Fibroblast of lung (primary cell): Measurements from ENCODE around the gene DEK. TPM values are rescaled to one million over a fixed set of nuclear protein-coding genes. Genes with fewer than 3 reads are reported as not detected.

Source experiments
- DNase-seq, 2 donors: peaks; one replicate each; pipeline versions ENCODE4 v3.0.0 to v3.0.0-alpha.2; 2010; ENCODE audit warnings: low read depth in 2 of 2
- H2AFZ ChIP-seq: 2 replicates; pipeline ENCODE4 v1.5.1; 2012; ENCODE audit warnings: low read length, control low read depth, inconsistent platforms
- H3K27ac ChIP-seq: 2 replicates; pipeline ENCODE4 v1.5.1; 2011; ENCODE audit warnings: low read length, control low read depth; ENCODE audit not compliant: insufficient read depth
- H3K27me3 ChIP-seq: 2 replicates; pipeline ENCODE4 v1.5.1; 2011; ENCODE audit warnings: mild to moderate bottlenecking, low read length; ENCODE audit not compliant: control insufficient read depth, insufficient read depth
- H3K36me3 ChIP-seq: 2 replicates; pipeline ENCODE4 v1.5.1; 2011; ENCODE audit warnings: low read length; ENCODE audit not compliant: control insufficient read depth, insufficient read depth
- H3K4me1 ChIP-seq: 2 replicates; pipeline ENCODE4 v1.5.1; 2011; ENCODE audit warnings: low read length; ENCODE audit not compliant: control insufficient read depth, insufficient read depth; ENCODE audit errors: extremely low read depth
- H3K4me2 ChIP-seq: 2 replicates; pipeline ENCODE4 v1.5.1; 2011; ENCODE audit warnings: low read length, control low read depth; ENCODE audit not compliant: insufficient read depth; ENCODE audit errors: extremely low read depth
- H3K4me3 ChIP-seq, 4 experiments: fragments of 200-600 bp in 1 of 4; sonication (generic) in 1 of 4; replicated peaks in 1 of 4; 2 replicates each; pipeline ENCODE4 v1.5.1; 2011 to 2016; ENCODE audit warnings: low read length in 4 of 4, low read depth in 3 of 4, mild to moderate bottlenecking in 3 of 4, control low read depth in 2 of 4, inconsistent platforms in 1 of 4, mixed read lengths in 1 of 4; ENCODE audit not compliant: insufficient read depth in 1 of 4; ENCODE audit errors: control extremely low read depth in 1 of 4
- H3K79me2 ChIP-seq: 2 replicates; pipeline ENCODE4 v1.5.1; 2012; ENCODE audit warnings: mild to moderate bottlenecking, low read length, inconsistent platforms; ENCODE audit not compliant: control insufficient read depth, insufficient read depth
- H3K9ac ChIP-seq: 2 replicates; pipeline ENCODE4 v1.5.1; 2011; ENCODE audit warnings: mild to moderate bottlenecking, low read length, control low read depth; ENCODE audit not compliant: insufficient read depth
- H3K9me3 ChIP-seq: 2 replicates; pipeline ENCODE4 v1.5.1; 2012; ENCODE audit warnings: low read depth, low read length; ENCODE audit not compliant: control insufficient read depth, insufficient read depth
- H4K20me1 ChIP-seq: 2 replicates; pipeline ENCODE4 v1.5.1; 2011; ENCODE audit warnings: low read length; ENCODE audit not compliant: control insufficient read depth, insufficient read depth; ENCODE audit errors: extremely low read depth
- CTCF ChIP-seq, 2 donors: IDR thresholded peaks in 1 of 2; conservative IDR thresholded peaks in 1 of 2; 1 replicate in 1 of 2; 2 replicates in 1 of 2; pipeline ENCODE4 v1.5.1; 2011 to 2012; ENCODE audit warnings: low read length in 2 of 2, control low read depth in 1 of 2, inconsistent platforms in 1 of 2, low read depth in 1 of 2, mild to moderate bottlenecking in 1 of 2
- EZH2 ChIP-seq: IDR thresholded peaks from 2 replicates; pipeline ENCODE4 v1.5.1; 2012; ENCODE audit warnings: low read length, control low read depth, mild to moderate bottlenecking; ENCODE audit errors: missing control alignments
- polyA plus RNA-seq, 2 donors: library from polyadenylated mRNA; depleted of rRNA in 1 of 2; stranded (reverse) in 1 of 2; unstranded in 1 of 2; fragments of >200 nt; gene quantifications; 2 replicates each; pipeline ENCODE4 v1.2.1, GENCODE V29; 2011 to 2012; ENCODE audit warnings: missing spikeins in 1 of 2
- total RNA-seq: library from RNA; depleted of rRNA; stranded (reverse); fragments of >200 nt; gene quantifications from 2 replicates; pipeline ENCODE4 v1.2.1, GENCODE V29; 2014

Gene DEK
- total and polyA plus RNA-seq, 2 donors (not counting 1 experiment from before 2014, with no cell fraction given): 108 to 148 TPM

DNA sequence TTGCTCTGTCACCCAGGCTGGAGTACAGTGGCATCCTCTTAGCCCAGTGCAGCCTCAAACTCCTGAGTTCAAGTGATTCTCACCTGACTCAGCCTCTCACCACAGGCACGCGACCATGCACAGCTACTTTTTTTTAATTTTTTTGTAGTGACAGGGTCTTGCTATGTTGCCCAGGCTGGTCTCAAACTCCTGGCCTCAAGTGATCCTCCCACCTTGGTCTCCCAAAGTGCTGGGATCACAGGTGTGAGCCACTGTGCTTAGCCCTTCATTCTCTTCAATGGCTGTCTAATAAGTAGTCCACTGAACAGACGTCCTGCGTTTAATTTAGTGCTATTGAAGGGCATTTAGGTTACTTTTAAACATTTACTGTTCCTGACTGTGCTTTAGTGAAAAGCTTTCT is 81.8 kb downstream of the DEK start:
- H3K4me2 ChIP-seq: no peak overlapping the region
- no peak for TF ChIP-seq CTCF (conservative IDR thresholded peaks at IDR 0.05 in 1 of 2, IDR thresholded peaks at IDR 0.05 in 1 of 2; ENCODE audit: low read depth in 1 of 2, low read length in 2 of 2)
- TF ChIP-seq EZH2: no peak
- no peak overlapping the region for H3K27ac ChIP-seq
- no peaks in the 10 kb centered on the region for H3K4me1 ChIP-seq
- H4K20me1 ChIP-seq: no peaks in the 10 kb centered on the region
- H3K9ac ChIP-seq: no peak overlapping the region
- H3K27me3 ChIP-seq: no peaks in the 10 kb centered on the region
- no peak overlapping the region for H2AFZ ChIP-seq
- no peak for DNase-seq
- no peaks in the 10 kb centered on the region for H3K79me2 ChIP-seq
- H3K4me3 ChIP-seq: no peak overlapping the region
- H3K9me3 ChIP-seq: no peaks in the 10 kb centered on the region
- H3K36me3 ChIP-seq: no peaks in the 10 kb centered on the region

GRCh38 chr6:18179770-18180356 is 84.5 kb downstream of the DEK start:
- H3K9ac ChIP-seq: no peak overlapping the region
- no peaks in the 10 kb centered on the region for H3K36me3 ChIP-seq
- no peak overlapping the region for H3K4me3 ChIP-seq
- no peaks in the 10 kb centered on the region for H3K79me2 ChIP-seq
- H3K27me3 ChIP-seq: no peaks in the 10 kb centered on the region
- no peak overlapping the region for H3K4me2 ChIP-seq
- H3K4me1 ChIP-seq: no peaks in the 10 kb centered on the region
- H2AFZ ChIP-seq: no peak overlapping the region
- no peak for TF ChIP-seq CTCF (conservative IDR thresholded peaks at IDR 0.05 in 1 of 2, IDR thresholded peaks at IDR 0.05 in 1 of 2; ENCODE audit: low read depth in 1 of 2, low read length in 2 of 2)
- TF ChIP-seq EZH2: no peak
- H4K20me1 ChIP-seq: no peaks in the 10 kb centered on the region
- H3K9me3 ChIP-seq: no peaks in the 10 kb centered on the region
- no peak overlapping the region for H3K27ac ChIP-seq
- DNase-seq: no peak

GRCh38 chr6:18178960-18179615 is 85.2 kb downstream of the DEK start:
- Histone ChIP-seq H4K20me1 (no peaks in the 10 kb centered on the region), H3K27me3 (no peaks in the 10 kb centered on the region), H3K36me3 (no peaks in the 10 kb centered on the region), H3K27ac (no peak overlapping the region), H3K79me2 (no peaks in the 10 kb centered on the region), H3K9ac (no peak overlapping the region), H3K4me2 (no peak overlapping the region), H3K9me3 (no peaks in the 10 kb centered on the region), H3K4me1 (no peaks in the 10 kb centered on the region), H3K4me3 (no peak overlapping the region), H2AFZ (no peak overlapping the region)
- DNase-seq: no peak
- TF ChIP-seq CTCF (conservative IDR thresholded peaks at IDR 0.05 in 1 of 2, IDR thresholded peaks at IDR 0.05 in 1 of 2; ENCODE audit: low read depth in 1 of 2, low read length in 2 of 2) (no peak), EZH2 (no peak)
